GM21529 (cell line): Measurements from ENCODE around the gene TMEM38A.

Experiments
- ATAC-seq: cut with Tn5 transposase; IDR thresholded peaks from one replicate; pipeline ENCODE4 v1.9.1; 2021; ENCODE audit not compliant: unreplicated experiment

Gene TMEM38A, protein sequence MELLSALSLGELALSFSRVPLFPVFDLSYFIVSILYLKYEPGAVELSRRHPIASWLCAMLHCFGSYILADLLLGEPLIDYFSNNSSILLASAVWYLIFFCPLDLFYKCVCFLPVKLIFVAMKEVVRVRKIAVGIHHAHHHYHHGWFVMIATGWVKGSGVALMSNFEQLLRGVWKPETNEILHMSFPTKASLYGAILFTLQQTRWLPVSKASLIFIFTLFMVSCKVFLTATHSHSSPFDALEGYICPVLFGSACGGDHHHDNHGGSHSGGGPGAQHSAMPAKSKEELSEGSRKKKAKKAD

DNA sequence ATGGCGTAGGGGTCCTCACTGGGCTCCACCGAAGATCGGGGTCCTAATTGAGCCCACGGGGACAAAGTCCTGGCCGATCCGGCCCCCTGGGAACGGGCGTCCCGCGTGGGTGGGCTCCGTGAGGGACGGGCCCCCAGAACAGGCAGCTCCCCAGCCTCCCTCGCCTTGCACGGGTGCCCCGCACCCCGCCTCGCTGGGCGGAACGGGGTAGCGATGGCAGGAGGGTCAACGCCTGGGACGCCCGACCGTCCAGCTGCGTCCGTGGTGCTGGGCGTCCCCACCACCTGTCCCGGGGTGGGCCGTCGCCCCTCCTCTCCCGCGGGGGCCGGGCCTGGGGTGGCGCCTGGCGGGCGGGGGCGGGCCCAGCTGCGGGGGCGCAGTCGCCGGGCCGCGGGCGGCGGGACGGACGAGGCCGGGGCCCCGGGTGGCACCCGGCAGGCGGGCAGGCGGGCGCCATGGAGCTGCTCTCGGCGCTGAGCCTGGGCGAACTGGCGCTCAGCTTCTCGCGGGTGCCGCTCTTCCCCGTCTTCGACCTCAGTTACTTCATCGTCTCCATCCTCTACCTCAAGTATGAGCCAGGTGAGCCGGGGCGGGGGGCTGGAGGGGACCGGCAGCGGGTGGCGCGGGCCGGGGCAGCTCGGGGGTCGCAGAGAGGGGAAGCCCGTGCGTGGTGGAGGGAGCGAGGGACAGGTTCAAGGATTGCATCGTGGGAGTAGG, at the start of gene TMEM38A:
Gene TMEM38A (plus strand): TSS at position 377 of the 717 bp plus-strand sequence. CDS start 79 bp downstream, at position 456.
- ATAC-seq: no peak

DNA sequence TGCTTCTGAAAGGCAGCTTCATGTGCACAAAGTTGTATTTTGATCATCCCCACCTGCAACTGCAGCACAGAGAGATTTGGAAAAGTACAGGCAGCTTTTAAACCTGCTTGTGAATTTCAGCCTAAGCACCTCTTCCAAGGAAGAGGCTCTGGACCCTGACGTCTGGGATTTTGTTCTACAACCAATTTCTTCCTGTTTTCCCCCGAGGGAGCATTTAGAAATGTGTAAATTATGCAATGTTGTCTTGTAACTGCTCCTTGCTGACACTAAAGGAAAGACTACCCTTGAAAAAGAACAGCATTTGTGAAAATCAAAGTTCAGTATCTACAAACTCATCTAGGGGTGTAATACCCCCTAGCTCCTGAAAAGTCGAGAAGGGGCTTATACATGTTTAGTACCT, 48.3 kb upstream of the TMEM38A start:
- no peak for ATAC-seq

DNA sequence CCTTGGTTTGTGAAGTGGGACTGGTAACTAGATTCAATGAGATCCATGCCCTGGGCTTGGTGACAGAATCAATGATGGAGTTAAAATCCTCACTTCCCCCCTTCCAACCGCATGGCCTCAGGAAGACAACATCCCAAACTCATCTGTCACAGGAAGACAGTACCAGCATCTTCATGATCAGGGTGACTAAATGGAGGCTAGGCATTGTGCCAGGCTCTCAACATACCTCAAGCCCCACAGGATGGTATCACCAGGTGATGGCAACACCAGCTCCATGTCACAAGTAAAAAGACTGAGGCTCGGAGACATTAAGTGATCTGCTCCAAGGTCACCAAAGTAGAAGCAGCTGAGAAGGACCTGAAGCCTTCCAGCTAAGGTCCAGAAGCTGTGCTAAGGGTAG, 47.1 kb upstream of the TMEM38A start:
- no peak for ATAC-seq

DNA sequence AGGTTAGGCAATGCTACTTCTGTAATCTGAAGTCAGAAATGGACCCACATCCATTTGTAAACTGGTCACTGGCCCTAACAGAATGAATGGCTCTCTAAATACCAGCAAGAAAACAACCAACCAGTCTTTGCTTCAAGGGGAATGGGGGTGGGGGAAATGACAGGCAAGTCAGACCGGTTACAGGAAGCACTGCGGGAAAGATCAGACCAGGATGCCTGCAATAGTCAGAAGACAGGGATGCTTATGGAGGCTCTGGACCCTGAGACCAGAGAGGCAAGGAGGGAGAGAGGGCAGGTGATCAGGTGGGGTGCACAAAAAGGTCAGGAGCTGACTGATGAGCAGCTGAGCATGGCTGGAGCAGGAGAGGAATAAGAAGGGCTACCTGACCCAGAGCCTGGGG, 46.0 kb upstream of the TMEM38A start:
- no peak for ATAC-seq

DNA sequence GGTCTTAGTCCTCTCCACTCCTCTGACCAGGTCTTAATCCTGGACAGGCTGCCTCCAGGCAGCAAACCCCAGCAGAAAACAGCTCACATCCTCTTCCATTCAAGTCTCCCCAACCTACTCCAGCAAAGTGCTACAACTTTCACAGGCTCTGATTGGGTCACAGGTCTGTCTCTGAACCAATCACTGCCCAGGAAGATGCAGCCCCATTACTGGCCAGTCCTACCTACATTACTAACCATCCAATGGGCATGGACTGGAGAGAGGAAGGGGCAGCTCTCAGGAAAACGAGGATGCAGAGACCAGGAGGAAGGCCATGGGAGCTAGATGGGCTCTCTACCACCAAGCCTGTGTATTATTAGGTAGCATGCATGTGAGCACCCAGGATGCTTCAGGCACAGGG, 45.1 kb upstream of the TMEM38A start:
- ATAC-seq: no peak

DNA sequence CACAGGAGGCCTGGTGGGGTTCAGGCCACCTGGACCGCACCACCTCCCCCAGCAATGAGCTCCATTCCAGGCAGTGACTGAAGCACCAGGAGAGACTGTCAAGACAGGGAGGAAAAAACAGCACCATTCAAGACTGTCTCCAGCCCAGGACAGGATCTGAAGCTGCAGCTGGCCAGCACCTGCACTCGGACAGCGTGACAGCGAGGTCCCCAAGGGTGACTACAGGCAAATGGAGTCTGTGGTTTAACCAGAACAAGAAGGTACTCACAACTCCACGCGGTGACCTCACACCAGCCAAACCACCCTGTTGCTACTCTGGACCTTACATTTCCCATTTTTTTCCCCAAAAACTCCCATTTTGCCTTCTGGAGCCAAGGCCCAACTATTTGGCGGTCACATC, 42.7 kb upstream of the TMEM38A start:
- no peak for ATAC-seq

DNA sequence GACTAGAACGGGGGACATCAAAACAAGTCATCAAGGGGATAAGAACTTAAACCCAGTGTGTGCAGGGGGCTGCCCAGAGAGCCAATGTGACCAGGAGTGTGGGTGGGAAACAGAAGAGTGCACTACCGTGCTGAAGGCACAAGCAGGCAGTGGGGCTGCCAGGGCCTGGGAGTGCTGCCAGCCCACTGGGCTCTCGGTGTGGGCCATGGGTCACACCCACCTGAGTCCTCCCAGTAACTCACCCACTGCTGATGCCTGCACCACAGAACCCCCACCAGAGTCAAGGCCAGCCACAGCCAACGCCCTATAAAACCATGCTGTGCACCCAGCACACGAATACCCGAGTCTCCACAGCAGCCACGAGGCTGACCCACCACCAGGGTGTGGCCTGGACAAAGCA, 41.5 kb upstream of the TMEM38A start:
- no peak for ATAC-seq

DNA sequence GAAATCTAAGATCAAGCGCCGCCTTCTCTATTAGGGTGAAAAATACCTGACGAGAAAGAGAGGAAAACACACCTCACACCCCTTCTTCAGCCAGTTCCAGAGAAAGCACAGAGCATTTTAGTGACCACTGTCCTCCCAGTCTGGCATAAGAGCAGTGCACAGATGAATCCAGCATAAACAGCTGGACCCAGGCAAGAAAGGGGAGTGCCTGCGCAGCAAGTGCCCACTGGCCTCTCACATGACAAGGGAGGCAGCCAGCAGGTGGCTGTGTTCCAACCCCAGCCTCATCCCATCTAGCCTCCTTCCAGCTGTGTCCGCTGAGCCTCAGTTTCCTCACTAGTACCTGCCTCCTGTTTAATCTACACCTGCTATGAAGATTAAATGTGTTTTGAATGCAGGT, 40.9 kb upstream of the TMEM38A start:
- no peak for ATAC-seq

DNA sequence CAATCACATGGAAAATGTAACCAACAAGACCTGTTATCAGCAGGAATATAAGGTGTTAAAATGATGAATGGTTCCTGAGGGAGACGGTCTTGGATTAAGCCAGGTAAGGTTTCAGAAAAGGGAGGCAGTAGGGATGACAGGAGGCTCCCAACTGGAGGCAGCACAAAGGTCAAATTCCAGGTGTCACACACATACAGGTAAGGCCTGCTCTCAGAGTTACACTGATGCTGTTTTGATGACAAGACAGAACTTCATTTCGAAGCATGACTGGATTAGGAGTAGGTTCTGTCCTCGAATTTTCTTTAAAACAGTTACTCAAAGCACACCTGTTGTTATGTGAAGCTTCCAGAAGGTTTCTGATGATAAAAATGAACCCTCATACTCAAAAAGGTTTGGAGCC, 40.4 kb upstream of the TMEM38A start:
- no peak for ATAC-seq

DNA sequence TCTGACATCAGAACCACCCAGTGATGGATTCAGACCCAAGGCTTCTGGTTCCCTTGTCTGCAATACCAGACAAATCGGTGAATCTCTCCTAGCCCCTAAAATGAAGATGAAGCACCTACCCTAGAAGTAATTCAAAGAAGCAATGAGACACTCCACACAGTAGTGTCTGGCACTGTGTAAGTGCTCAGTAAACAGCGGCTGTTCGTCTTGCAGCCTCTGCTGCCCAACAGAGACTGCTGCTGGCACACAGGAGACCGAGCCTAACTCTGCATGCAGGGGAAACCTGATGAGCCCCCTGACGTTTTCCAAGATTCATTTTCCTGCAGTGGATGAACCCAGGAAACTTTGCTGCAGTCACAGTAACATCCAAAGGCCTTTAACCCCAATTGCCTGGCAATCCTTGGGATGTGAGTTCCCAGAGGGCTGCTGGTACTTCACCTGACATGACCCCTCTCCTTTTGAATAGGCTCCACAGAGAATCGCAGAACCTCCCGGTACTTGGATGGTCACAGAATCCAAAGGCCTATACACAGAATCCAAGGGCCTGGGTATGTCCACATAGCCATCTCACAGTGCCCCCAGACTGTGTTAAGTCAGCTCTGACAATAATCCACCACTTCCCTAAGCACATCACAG, 39.7 kb upstream of the TMEM38A start:
- ATAC-seq: no peak

DNA sequence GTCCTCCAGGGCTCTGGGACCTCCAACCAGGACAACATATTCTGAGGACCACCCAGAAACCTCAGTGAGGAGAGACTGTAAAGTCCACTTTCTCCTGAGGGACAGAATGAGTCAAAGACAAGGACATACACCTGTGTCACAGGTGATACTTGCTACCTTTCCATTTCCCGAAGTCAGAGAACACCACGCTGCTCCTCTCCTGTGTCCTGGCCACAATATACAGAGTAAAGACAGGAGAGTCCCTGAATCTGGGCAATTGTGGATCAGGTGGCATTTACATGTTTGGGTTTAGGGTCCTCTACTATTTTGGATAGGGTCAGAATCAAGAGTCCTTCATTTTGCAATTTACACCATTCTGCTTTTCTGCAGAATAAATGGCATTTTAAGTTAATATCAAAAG, 37.9 kb upstream of the TMEM38A start:
- ATAC-seq: no peak

DNA sequence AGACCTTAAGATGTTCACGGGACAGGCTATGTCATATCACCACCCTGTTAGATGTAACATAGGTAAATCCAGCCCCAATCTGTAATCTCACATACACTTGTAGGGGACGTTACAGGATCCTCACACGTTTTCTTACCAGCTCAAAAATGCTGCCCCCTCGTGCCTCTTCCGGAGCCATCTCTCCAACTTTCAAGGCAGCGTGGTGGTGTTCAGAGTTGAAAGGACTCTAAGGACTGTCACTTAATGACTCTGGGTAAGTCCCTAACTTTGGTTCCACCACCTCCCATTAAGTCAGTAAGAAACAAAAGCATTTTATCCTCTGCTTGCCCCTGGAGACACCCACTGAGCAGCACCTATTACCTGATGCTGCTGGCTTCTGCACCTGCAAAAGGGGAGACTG, 37.4 kb upstream of the TMEM38A start:
- ATAC-seq: no peak

DNA sequence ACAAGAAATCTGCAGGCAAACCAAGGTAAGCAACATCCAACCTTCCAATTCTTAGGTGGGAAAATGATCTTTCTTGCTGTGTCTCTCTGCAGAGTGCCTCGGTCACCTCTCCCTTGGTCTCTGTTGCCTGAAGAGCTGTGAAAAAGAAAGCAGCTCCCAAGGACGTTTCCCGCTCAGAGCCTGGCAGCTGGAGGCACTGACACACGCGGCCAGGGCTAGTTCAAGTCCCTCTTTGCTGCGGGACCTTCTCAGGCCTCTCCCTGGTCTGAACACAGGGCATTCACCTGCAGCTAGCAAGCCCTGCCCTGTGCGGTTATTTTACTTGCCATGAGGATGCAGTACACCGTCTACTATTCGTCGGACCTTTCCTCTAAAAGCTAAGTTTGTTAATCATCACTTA, 36.7 kb upstream of the TMEM38A start:
- no peak for ATAC-seq

DNA sequence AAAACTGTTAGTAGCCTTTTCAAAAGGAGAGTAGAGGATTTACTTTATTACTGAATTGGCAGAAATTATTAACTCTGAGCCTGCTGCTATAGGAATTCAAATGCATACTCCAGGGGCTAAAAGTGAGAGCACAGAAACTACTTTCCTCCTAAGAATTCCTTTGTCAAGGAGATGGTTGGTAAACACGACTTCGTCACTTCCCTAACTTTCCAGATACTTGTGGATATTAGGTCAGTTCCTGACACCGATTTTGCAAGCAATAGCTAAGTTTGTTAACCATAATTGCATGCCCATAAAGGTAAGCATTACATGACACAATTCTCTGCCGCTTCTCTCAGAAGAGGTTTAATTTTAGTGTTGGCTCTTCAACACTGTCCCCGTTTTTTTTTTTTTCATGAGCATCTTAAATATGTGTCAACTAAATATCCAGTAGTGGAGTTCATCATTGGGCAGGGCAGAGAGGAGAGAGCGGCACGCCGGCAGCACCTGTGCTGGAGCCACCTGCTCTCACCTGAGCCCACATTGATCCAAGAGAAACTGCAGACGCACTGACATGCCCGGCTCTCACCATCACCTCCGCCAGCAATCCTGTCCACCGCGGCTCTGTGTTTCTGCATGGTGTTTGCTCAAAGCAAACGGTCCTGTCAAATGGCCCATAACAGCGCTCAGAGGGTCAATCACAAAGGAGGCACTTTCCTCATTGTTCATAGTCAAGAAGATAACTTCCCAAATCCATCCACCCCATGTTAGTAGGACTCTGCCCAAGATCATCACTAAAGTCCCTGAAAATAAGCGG, 35.6 kb upstream of the TMEM38A start:
- ATAC-seq: no peak

DNA sequence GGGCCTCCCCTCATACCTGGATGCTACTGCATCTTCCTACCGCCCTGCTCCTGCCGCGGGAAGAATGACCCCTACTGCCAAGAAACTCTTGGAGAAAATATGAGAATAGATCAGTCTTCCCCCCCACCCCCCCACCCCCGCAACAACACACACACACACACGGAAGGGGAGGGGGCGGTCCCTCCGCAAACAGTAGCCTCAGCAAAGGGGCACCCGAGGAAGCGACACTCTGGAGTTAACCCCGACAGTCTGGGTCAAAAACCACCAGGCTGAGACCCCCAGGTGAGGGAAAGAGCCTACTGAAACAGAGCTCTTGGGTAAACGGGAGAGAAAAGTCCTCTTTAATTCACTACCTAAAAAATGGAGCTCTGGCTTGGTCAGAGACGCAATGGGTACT, 34.1 kb upstream of the TMEM38A start:
- ATAC-seq: no peak

DNA sequence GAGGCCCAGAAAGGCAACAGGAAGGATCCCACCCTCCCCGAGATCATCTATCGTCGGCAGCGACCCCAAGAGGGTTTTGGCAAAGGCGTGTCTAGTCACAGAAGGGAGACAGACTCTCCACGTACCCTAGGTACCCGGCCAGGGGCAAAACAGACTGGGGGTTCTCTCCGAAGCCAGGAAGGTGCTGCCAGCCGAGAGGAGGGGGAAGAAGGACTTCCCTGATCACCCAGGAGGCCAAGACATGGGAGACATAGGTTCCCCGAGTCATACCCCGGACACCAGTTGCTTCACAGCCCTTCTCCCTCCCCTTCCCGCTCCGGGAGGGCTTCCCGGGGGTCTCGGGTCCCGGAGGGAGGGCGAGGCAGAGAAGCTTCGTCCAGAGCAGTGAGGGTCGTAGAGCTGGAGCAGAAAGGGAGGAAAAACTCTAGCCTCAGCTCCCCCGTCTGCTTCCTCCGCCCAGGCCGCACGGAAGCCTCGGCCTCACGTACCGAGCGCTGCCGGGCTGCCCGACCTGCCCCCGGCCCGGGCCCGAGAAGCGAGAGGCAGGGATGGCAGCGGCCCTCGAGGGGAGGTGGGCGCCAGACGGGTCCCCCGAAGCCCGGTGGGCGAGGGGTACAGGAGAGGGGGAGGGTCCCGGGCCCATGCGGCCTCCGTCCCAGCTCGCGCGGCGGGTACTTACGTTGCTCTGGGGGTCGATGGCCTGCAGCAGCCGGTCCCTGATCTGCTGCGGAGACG, 33.6 kb upstream of the TMEM38A start:
- no peak for ATAC-seq

DNA sequence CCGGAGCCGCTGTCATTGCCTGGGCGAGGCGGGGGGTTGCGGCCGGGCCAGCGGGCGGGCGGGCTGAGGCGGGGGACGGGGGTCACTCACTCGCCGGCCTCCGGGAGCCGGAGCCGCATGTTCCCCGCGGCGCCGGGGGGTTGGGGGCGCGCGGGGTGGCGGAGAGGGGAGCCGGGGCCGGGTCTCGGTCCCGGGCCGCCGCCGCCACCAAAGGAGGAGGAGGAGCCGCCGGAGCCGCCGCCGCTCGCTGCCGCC, 33.1 kb upstream of the TMEM38A start:
- no peak for ATAC-seq

DNA sequence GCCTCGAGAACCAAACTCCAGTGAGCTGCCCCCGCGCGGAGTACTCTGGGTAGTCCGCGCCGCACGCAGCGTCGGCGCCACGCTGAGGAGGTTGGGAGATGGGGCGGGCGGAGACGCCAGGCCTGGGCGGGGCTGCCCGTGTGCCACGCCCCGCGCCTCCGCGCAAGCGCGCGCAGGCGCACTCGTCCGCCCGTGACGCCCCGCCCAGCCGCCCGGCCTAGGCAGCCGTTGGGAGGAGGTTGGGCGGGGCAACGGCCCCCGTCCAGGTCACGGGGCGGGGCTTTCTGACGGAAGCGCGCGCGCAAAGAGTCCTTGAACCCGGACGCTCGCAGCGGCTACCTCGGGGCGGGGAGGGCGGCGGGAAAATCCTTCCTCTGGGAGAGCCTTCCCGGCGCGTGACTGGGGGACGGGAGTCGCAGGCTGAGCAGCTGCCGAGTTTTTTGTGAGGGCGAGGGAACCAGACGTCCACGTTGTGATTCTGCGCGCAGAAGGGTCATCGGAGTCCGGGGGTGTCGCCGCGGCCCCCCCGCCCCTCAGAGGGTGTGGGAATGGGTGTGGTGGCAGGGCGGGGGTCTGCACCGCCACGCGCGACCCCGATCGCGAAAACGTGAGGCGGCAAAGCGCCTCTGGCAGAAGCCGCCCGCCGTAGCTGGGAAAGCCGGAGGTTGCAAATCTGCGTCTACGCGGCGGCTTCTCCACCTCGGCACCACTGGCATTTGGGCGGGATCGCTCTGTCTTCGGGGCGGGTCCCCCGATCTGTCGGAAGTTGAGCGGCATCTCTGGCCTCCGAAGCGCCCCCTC, 32.6 kb upstream of the TMEM38A start, which contains the start of gene MED26:
Gene MED26 (minus strand): TSS at position 22 of the 801 bp plus-strand sequence. CDS start 261 bp downstream, outside the sequence.
- peak; percentile 72 for ATAC-seq

DNA sequence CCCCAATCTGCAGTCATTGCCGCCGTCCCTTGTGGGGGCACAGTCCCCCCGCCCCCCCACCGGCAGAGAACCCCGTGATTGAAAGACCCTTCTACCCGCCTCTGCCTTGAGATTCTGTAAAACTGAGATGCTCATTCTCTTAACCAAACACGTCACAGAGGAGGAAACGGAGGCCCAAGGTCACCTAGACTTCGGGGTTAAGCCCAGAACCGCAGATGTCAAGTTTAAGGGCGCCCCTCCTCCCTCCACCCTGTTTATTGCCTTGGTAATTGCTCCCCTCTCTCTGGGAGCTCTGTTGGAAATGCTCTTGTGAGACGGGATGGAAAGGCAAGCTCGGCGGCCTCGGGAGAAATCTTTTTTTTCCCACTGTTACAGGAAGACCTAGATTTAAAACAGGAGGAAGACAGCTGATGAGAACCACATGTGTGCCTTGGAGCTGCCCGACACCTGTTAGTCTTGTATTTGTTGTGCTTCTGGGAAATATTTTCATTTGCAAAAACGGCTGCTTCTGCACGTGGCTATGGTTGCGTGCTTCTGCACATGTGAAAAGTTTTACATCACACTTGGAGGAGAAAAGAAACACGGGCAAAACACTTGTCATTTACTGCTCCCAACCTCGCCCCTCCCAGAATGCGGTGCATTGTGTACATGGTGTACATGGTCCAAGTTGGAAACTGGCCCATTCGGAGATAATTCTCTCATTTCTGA, 31.8 kb upstream of the TMEM38A start:
- no peak for ATAC-seq
